GM04504 (cell line): Measurements from ENCODE around the gene KIF23.
"Not testable (repeated sequence)": the region's sequence is repeated elsewhere in the genome, so short reads cannot be mapped to it uniquely, and the experiment has no call there.

Source experiments
- DNase-seq: peaks from one replicate; pipeline ENCODE4 v3.0.0-alpha.2; 2012; ENCODE audit warnings: low read depth

KIF23 gene

GRCh38 chr15:69413822-69414700 lies at the start of gene KIF23:
KIF23 (plus strand) TSS chr15:69414349; CDS start chr15:69414466, 117 bp downstream.
- peak; percentile 86 for DNase-seq

DNA sequence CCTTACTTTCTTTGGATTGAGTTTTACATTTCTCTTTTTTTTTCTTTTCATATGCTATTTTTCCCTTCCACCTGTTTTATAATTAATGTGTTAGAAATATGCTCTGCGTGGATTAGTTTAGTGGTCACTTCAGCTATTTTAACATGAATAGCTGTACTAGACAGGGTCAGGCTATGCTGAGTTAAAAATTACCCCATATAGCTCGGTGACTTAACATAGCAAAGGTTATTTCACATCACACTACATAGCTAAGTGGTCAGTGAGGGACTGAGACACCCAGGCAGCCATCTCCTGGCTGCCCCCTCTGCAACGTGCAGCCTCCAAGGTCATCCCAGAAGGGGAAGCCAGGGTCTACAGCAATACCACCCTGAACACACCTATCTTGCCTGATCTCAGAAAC lies 46.9 kb upstream of the KIF23 start:
- DNase-seq, result no peak

DNA sequence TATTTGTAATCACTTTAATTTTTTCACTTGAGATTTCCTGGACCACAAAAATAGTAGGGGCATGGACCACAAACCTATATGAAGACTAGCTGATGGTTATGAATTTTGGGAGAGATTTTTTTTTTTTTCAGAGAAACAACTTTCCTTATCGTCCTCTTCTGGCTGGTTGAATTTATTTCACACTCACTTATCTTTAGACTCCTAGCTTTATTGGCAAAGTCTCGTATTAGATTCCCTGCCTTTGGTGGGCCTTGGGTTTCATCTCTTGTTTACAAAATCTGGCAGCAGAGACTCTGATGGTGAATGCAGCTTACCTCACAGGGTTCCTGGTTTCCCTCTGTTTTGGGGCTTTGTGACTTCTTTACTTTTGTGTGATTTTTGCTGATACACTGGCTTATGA lies 44.5 kb upstream of the KIF23 start:
- no peak for DNase-seq

DNA sequence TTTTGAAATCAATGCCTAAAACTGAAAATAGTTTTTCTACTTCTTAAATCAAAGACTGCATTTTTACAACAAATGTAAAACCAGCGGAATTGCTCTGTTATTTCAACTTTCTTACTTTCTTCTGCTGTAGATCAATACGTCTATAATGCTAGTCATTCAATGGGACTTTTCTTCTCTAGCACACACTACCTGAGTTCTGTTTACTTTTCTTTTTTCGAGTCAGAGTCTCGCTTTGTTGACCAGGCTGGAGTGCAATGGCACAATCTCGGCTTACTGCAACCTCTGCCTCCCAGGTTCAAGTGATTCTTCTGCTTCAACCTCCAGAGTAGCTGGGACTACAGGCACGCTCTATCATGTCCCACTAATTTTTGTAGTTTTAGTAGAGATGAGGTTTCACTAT lies 40.7 kb upstream of the KIF23 start:
- no peak for DNase-seq

DNA sequence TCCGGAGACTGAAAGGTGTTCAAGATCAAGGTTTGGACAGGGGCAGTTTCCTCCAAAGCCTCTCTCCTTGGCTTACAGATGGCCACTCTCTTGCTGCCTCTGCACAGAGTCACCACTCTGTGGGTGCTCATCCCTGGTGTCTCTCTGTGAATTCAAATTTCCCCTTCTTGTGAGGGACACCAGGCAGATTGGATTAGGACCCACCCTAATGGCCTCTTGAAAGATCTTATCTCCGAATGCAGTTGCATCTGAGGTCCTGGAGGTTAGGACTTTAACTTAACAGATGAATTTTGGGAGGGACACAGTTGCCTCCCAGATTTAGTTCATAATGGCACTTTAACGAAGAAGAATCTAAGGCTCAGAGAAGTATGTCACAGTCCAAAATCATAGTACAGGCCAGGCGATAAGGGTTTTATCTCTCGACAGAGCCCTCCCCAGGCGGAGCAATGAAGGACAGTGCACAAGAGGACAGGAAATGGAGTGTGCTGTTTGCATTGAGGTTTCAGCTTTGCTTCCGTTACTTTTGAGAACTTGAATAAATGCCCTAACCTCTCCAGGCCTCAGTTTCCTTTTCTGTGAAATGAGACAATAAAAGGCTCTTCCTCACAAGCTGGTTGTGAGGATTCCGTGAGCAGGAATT lies 38.9 kb upstream of the KIF23 start:
- no peak for DNase-seq

- DNase-seq, result no peak
Measured at GRCh38 chr15:69377216-69377970, 36.8 kb upstream of the KIF23 start.

- DNase-seq, result no peak
Measured at GRCh38 chr15:69380100-69380725, 33.9 kb upstream of the KIF23 start.

DNA sequence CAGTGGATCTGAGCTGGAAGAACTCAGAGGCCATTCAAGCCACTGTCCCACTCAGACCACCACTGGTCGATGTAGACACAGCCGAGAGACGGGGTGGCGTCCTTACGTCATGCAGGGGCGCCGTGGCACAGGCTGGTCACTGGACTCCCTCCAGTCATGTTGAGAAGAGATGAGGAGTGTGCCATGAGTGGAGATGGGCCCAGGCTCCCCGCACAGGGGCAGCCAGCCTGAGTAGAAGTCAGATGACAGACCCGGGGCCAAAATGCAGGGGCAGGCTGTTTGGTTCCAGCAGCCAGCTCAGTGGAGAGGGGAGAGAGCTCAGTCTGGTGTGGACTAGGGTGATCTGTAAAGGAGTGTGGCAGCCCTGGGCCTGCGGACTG lies 33.4 kb upstream of the KIF23 start:
- DNase-seq, result no peak

GRCh38 chr15:69382176-69382575 lies 32.0 kb upstream of the KIF23 start:
- not testable (repeated sequence) for DNase-seq

DNA sequence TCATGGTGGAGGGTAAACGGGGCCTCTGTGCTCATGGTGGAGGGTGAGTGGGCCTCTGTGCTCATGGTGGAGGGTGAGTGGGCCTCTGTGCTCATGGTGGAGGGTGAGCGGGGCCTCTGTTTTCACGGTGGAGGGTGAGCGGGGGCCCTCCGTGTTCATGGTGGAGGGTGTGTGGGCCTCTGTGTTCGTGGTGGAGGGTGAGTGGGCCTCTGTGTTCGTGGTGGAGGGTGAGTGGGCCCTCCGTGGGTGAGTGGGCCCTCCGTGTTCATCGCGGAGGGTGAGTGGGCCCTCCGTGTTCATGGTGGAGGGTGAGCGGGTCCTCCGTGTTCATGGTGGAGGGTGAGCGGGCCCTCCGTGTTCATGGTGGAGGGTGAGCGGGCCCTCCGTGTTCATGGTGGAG lies 30.1 kb upstream of the KIF23 start:
- not testable (repeated sequence) for DNase-seq

DNA sequence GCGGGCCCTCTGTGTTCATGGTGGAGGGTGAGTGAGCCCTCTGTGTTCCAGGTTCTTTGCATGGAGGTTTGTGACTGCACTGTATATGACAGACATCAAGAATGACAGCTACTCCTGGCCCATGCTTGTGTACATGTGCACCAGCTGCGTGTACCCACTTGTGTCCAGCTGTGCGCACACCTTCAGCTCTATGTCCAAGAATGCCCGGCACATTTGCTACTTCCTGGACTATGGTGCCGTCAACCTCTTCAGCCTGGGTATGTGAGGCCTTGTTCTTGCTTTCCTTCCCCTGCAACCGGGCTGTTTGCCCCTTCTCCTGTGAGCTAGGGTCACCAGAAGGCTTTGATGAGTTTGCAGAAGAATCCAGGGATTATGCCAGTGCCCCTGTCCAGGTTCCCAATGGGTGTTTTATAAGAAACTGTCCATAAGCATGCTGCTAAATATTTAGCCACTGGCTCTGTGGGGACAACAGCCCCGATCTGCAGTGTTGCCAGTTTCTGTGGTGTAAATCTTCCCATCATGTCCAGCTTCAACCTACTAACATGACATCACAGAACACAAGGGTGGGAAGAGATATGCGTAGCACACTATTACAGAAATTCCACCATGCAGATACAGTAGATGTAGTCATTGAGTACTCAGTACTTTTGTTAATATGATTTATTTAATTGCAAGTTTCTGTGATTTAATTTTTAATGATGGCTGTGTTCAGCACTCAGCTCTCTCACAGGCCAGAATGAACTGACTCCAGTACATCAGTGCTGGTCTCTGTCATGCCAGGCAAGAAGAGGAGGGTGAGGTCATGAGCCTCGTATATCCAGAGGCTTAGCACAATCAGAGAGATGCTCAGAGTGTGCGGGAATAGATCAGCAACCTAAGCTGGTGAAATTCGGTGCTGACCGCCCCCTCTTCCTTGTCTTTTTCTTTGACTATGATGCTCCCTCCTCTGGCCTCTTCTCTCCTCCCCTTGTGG lies 29.2 kb upstream of the KIF23 start:
- DNase-seq, result no peak

DNA sequence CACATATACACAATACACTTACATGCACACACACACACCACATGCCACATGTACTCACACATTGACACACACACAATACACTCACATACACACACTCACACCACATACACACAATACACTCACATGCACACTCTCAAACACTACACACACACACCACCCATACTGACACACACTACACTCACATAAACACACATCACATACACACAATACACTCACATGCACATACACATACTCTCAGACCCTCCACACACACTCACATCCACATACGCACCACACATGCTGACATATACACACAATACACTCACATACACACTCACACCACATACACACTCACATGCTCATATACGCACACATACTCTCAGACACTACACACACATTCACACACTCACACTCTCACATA lies 28.3 kb upstream of the KIF23 start:
- no peak for DNase-seq

GRCh38 chr15:69386284-69386683 lies 27.9 kb upstream of the KIF23 start:
- no peak for DNase-seq

DNA sequence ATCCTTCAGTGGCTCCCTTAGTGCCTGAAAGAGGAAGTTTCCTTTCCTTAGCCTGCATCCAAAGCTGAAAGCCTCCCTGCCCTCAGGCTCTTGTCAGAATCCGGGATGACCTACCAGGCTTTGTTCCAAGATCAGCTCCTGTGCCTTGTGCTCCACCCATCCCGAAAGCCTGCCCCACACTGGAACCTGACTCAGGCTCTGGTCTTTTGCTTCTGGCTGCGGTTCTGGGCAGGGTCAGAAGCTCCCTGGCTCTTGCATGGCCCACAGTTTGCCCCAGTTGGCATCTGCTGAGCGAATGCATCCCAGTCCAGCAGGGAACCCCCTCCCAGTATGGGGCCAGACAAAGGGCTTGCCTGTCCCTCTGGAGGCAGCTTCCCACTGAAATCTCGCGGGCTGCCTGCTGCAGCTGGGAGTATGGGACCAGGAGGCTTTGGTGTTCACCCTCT lies 25.9 kb upstream of the KIF23 start:
- peak; percentile 44 for DNase-seq

GRCh38 chr15:69389426-69389825 lies 24.7 kb upstream of the KIF23 start:
- DNase-seq, result no peak

DNA sequence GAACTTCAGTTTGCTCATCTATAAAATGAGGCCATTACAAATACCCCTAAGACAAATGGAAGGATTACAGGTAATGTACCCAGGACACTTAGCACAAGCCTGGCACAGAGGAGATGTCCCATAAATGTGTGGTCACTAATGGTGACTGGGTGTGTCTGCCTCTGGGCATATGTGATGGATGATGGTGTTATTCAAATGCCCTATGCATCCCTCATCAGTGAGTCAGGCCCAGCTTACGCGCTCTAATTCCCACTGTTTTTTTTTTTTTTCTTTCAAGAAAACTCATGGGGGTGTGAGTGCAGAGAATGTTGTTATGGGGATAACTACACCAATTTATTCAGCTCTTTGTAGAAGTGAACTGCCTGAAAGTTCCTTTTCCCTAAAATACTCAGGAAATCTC lies 23.6 kb upstream of the KIF23 start:
- DNase-seq, result peak; percentile 68

- no peak for DNase-seq
Measured at GRCh38 chr15:69391046-69391757, 22.9 kb upstream of the KIF23 start.

DNA sequence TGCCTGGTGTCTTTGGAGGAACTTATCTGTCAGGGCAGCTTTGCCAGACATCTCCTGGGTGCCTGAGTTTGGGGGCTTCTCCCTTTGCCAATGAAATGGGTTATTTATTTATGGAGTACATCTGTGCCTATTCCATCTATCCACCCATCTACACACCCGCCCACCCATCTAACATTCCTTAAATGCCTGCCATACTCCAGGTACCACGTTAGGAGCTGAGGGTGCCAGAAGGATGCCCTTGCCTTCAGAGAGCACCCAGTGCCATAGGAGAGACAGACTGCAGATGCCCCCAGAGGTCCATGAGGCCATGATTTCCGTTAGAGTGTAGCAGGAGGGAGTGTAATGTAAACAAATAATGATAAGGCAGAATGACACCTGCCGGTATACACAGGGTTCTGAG lies 21.8 kb upstream of the KIF23 start:
- no peak for DNase-seq

- DNase-seq, result no peak
Measured at GRCh38 chr15:69393831-69394491, 20.2 kb upstream of the KIF23 start.
